Heart left ventricle (tissue), 16 donors: Measurements from ENCODE around the gene BCL7B. TPM values are rescaled to one million over a fixed set of nuclear protein-coding genes. Genes with fewer than 3 reads are reported as not detected.

Source experiments
- ATAC-seq, 4 donors: fragments of 200-7000 bp; cut with Tn5 transposase; one replicate each; pipeline ENCODE4 v1.9.1; 2020 to 2022; ENCODE audit warnings: moderate library complexity in 4 of 4, mild to moderate bottlenecking in 3 of 4, moderate number of reproducible peaks in 1 of 4
- DNase-seq, 5 donors: peaks; one replicate each; pipeline ENCODE4 v3.0.0-alpha.2; 2020
- H3K27ac ChIP-seq, 12 donors: fragments of 200-600 bp; sonication (generic) in 4 of 12; one replicate each; pipeline versions ENCODE4 v1.5.0 to v1.8.0; 2016 to 2022; ENCODE audit warnings: mild to moderate bottlenecking in 2 of 12
- H3K27me3 ChIP-seq, 9 donors: fragments of 200-600 bp; sonication (generic) in 2 of 9; one replicate each; pipeline versions ENCODE4 v1.5.1 to v1.8.0; 2016 to 2022; ENCODE audit warnings: mild to moderate bottlenecking in 3 of 9
- H3K36me3 ChIP-seq, 9 donors: fragments of 200-600 bp; sonication (generic) in 2 of 9; one replicate each; pipeline versions ENCODE4 v1.5.0 to v1.8.0; 2018 to 2022; ENCODE audit warnings: mild to moderate bottlenecking in 2 of 9
- H3K4me1 ChIP-seq, 12 donors: fragments of 200-600 bp; sonication (generic) in 4 of 12; one replicate each; pipeline versions ENCODE4 v1.5.0 to v1.8.0; 2016 to 2022; ENCODE audit warnings: mild to moderate bottlenecking in 3 of 12
- H3K4me3 ChIP-seq, 12 donors: fragments of 200-600 bp; sonication (generic) in 4 of 12; one replicate each; pipeline versions ENCODE4 v1.5.0 to v1.8.0; 2017 to 2022; ENCODE audit warnings: mild to moderate bottlenecking in 9 of 12, moderate library complexity in 4 of 12
- H3K9me3 ChIP-seq, 12 donors: fragments of 200-600 bp; sonication (generic) in 4 of 12; one replicate each; pipeline versions ENCODE4 v1.5.0 to v1.8.0; 2016 to 2022; ENCODE audit warnings: mild to moderate bottlenecking in 1 of 12
- POLR2A ChIP-seq, 2 donors: fragments of 450-650 bp; IDR thresholded peaks; one replicate each; pipeline ENCODE4 v1.6.1; 2017; ENCODE audit warnings: antibody characterized with exemption in 2 of 2, mild to moderate bottlenecking in 2 of 2, moderate library complexity in 2 of 2
- WGBS, 4 donors: extraction: QIAGEN DNeasy Blood & Tissue Kit in 2 of 4; methylation state at CpG; one replicate each; pipeline versions ENCODE4 v1.1.5 to v1.1.7; 2013 to 2018; 5-methylcytosine and 5-hydroxymethylcytosine counted together
- intact Hi-C, 10 donors: fragments of 100-400 bp; cut with DNase I; formaldehyde crosslinking; loops; one replicate each; pipeline versions ENCODE4 v1.11.1 to v1.14.2; 2022
- polyA plus RNA-seq, 2 donors: library from polyadenylated mRNA; stranded (reverse); fragments of 200-250 nt; gene quantifications; one replicate each; pipeline ENCODE4 v1.2.3, GENCODE V29; 2013
- total RNA-seq, 9 donors: library from RNA; depleted of rRNA in 2 of 9; stranded (reverse); fragments of >200 nt in 2 of 9; fragmentation: NEBNext Ultra II Directional in 3 of 9; extraction: Animal tissue kit (Norgen Biotek cat#: 25700) in 3 of 9; gene quantifications; one replicate each; pipeline versions ENCODE4 v1.1.0 to v1.2.4, GENCODE V29; 2016 to 2023
- TF ChIP-seq, protein P1 (sequence below), 12 donors: fragments of 200-600 bp; sonication (generic) in 4 of 12; IDR thresholded peaks; one replicate each; pipeline versions ENCODE4 v1.5.0 to v1.8.0; 2018 to 2022; ENCODE audit warnings: antibody characterized with exemption in 12 of 12, mild to moderate bottlenecking in 5 of 12
- donor health status: ischemic (EF 13 %, LVEDD 7.1; RV severe dilation, severe dysfunction).
- donor health status: healthy with polysubstance abuse.
- donor health status: DM: no; HTN: yes; CAD: no.
- donor health status: DM: no; HTN: no; CAD: no.
- donor health status: ischemic (EF 25% LVEDD 6.9; RV normal size, moderate dysfunction).
- donor health status: ischemic (EF 25% LVEDD 5.7; RV mildly dilated, moderate dysfunction).
- donor health status: healthy.
- donor health status: DM: yes; HTN: yes; CAD: no.
- donor health status: ischemic (EF 35%, LVEDD 5.7; RV mildly dilated, moderate dysfunction).
- donor health status: nonischemic (EF 11% LVEDD 7.7; RV severe dilation, severe dysfunction).
- donor health status: DM: yes; HTN: yes; CAD: no.
- donor health status: PGD.
- donor health status: ischemic (EF 29% LVEDD 5.4; RV normal size, mild dysfunction).
- donor health status: nonischemic (EF 23%, LVEDD 6.1; RV moderate dilation, normal function).

Gene BCL7B
- total and polyA plus RNA-seq, 11 donors: 63.2 to 182 (median 77.9) TPM

GRCh38 chr7:73512018-73512780 lies 45.3 kb downstream of the BCL7B start:
- intact Hi-C loops: no loop called here
- H3K4me1 ChIP-seq: peaks cover 0 to 15% (median 4%) of the 10 kb centered on the region in 12 donors
- H3K9me3 ChIP-seq: no peaks in the 10 kb centered on the region
- no peak for DNase-seq
- 73 to 82% (median 81%) methylated on average over 8 of the region's 8 CpGs for WGBS, 4 donors
- no peak overlapping the region for H3K4me3 ChIP-seq
- peaks cover 0 to 100% (median 82%) of the 10 kb centered on the region in 9 donors for H3K36me3 ChIP-seq
- H3K27ac ChIP-seq: no peak overlapping the region
- no peak for ATAC-seq
- no peaks in the 10 kb centered on the region for H3K27me3 ChIP-seq
- TF ChIP-seq POLR2A (IDR thresholded peaks at IDR 0.05): no peak
- TF ChIP-seq, protein P1, sequence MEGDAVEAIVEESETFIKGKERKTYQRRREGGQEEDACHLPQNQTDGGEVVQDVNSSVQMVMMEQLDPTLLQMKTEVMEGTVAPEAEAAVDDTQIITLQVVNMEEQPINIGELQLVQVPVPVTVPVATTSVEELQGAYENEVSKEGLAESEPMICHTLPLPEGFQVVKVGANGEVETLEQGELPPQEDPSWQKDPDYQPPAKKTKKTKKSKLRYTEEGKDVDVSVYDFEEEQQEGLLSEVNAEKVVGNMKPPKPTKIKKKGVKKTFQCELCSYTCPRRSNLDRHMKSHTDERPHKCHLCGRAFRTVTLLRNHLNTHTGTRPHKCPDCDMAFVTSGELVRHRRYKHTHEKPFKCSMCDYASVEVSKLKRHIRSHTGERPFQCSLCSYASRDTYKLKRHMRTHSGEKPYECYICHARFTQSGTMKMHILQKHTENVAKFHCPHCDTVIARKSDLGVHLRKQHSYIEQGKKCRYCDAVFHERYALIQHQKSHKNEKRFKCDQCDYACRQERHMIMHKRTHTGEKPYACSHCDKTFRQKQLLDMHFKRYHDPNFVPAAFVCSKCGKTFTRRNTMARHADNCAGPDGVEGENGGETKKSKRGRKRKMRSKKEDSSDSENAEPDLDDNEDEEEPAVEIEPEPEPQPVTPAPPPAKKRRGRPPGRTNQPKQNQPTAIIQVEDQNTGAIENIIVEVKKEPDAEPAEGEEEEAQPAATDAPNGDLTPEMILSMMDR (IDR thresholded peaks at IDR 0.05): no peak

DNA sequence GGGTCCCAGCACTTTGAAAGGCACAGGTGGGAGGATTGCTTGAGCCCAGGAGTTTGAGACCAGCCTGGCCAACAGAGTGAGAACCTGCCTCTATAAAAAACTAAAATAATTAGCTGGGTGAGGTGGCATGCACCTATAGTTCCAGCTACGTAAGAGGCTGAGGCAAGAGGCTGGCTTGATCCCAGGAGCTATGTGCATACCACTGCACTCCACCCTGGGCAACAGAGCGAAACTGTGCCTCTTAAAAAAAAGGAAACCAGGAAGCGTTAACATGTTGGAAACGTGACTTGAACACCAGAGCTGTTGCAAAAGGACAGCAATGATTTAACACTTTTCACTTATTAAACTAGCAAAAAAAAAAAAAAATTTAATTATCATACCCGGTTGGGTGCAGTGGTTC lies 48.0 kb downstream of the BCL7B start:
- TF ChIP-seq POLR2A (IDR thresholded peaks at IDR 0.05): no peak
- TF ChIP-seq, protein P1 (IDR thresholded peaks at IDR 0.05): no peak
- DNase-seq: no peak
- no peaks in the 10 kb centered on the region for H3K9me3 ChIP-seq
- peaks cover 0 to 99% (median 83%) of the 10 kb centered on the region in 9 donors for H3K36me3 ChIP-seq
- no peak overlapping the region for H3K4me3 ChIP-seq
- WGBS, 4 donors: 74 to 79% (median 78%) methylated on average over 5 of the region's 5 CpGs
- H3K4me1 ChIP-seq: peaks cover 0 to 14% (median 3%) of the 10 kb centered on the region in 12 donors
- no peak overlapping the region for H3K27ac ChIP-seq
- no peaks in the 10 kb centered on the region for H3K27me3 ChIP-seq
- intact Hi-C loops: no loop called here
- ATAC-seq: peak in 1 of 4 donors; percentile 18

DNA sequence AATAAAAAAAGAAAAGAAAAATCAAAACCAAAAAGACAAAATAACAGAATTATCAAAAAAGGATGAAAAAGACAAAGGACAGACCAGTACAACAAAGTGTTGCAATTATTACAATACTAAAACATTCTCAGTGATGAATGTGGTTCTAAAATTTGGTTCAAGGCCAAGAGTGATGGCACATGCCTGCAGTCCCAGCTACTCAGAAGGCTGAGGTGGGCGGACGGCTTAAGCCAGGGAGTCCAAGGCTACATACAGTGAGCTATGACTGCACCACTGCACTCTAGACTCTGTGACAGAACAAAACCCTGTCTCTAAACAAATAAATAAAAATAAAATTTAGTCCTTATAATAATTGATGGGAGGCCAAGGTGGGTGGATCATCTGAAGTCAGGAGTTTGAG lies 49.9 kb downstream of the BCL7B start:
- ATAC-seq (no peak), DNase-seq (no peak)
- Histone ChIP-seq H3K9me3 (no peaks in the 10 kb centered on the region), H3K4me3 (no peak overlapping the region), H3K27me3 (no peaks in the 10 kb centered on the region), H3K27ac (no peak overlapping the region), H3K4me1 (peaks cover 0 to 7% (median 1%) of the 10 kb centered on the region in 12 donors), H3K36me3 (peaks cover 0 to 99% (median 86%) of the 10 kb centered on the region in 9 donors)
- 90 to 95% (median 94%) methylated on average over 2 of the region's 2 CpGs for WGBS, 4 donors
- intact Hi-C loops: no loop called here
- TF ChIP-seq, protein P1 (IDR thresholded peaks at IDR 0.05): no peak
- no peak for TF ChIP-seq POLR2A (IDR thresholded peaks at IDR 0.05)

DNA sequence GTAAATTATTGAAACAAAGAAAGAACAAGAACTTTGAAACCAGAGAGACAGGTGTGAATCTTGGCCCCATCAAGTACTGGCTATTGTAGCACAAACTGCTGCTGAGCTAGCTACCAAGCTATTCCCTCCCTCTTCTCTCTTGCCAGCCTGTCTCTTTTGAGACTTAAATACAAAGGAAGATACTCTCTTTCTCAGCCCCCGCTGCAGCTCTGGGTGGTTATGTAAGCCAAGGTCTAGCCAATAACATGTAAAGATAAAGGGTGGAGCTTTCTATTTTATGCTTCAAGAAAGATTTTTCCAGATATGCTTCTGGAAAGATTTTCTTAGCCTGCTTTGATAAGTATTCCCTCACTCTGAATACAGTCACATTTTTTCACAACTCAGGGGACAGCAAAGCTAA lies 52.6 kb downstream of the BCL7B start:
- intact Hi-C loops: no loop called here
- no peak for DNase-seq
- WGBS, 4 donors: 33 to 90% (median 87%) methylated on average over 1 of the region's 1 CpG
- ATAC-seq: no peak
- no peaks in the 10 kb centered on the region for H3K9me3 ChIP-seq
- no peak overlapping the region for H3K4me3 ChIP-seq
- no peak for TF ChIP-seq POLR2A (IDR thresholded peaks at IDR 0.05)
- TF ChIP-seq, protein P1 (IDR thresholded peaks at IDR 0.05): no peak
- no peak overlapping the region for H3K27ac ChIP-seq
- H3K36me3 ChIP-seq: peaks cover 0 to 100% (median 99%) of the 10 kb centered on the region in 9 donors
- no peaks in the 10 kb centered on the region for H3K27me3 ChIP-seq
- peaks cover 0 to 4% (median 0%) of the 10 kb centered on the region in 12 donors for H3K4me1 ChIP-seq
